Measurements from ENCODE around the gene CADPS2. TPM values are rescaled to one million over a fixed set of nuclear protein-coding genes. Genes with fewer than 3 reads are reported as not detected.
A peak's percentile ranks its signal among the peaks of the same experiment; 100 is the strongest.

Gene CADPS2
- total and polyA plus RNA-seq, 8 donors: 7.0 to 57.8 (median 29.7) TPM

DNA sequence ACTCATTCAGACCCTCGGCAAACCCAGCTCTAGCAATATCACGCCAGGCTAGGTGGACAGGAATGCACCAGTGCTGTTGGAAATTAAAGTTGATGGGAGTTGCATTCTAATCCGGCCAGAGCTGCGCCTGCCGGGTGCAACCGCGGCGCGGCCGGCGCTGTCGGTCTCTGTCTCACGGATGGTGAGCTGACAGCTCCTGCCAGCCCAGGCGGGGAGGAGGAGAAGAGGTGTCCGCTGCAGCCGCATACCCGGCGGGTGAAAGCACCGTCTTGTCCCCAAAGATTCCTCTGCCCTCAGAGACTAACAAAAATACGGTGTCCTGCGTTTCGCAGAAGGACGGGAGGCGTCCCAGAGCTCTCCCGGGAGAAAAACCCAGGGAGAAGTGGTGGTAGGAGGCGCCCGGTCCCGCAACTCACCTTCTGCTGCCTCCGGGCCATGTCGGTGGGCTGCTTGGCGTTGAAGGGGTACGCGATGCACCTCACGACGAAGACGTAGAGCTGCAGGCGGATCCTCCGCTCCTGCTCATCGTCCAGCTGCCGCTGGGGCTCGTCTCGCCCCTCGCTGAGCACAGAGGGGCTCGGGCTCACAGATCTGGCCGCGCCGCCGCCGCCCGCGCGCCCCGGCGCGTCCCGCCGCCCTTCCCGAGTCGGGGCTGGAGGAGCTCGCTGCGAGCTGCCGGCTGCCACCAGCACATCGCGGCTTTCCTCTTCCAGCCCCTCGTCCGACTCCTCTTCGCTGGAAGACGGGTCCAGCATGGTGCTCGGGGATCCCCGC lies 490 bp downstream of the CADPS2 start:
- Histone ChIP-seq H3K27ac (peak overlapping the region; percentile 91 to 98 (median 95)), H3K4me3 (peak overlapping the region; percentile 68 to 84 (median 76)), H3K9me3 (no peaks in the 10 kb centered on the region), H3K27me3 (peaks cover 0 to 15% (median 8%) of the 10 kb centered on the region in 3 donors), H3K4me1 (peaks cover 7 to 62% (median 41%) of the 10 kb centered on the region in 4 donors), H3K36me3 (no peaks in the 10 kb centered on the region)
- WGBS, 5 donors: 1 to 2% (median 1%) methylated on average over 32 to 70 of the region's 70 CpGs
- TF ChIP-seq POLR2A (IDR thresholded peaks at IDR 0.05): no peak
- peak in 1 of 3 donors; percentile 5 for TF ChIP-seq POLR2AphosphoS5 (IDR thresholded peaks at IDR 0.05)
- intact Hi-C loops (cut with DNase I; ENCODE audit: low total_unique reads): no loop called here
- DNase-seq: peak; percentile 37 to 67

GRCh38 chr7:122884186-122884585 lies 2.1 kb downstream of the CADPS2 start:
- Histone ChIP-seq H3K27me3 (peaks cover 0 to 15% (median 8%) of the 10 kb centered on the region in 3 donors), H3K4me3 (peak overlapping the region in 3 of 4 donors; percentile 2 to 84 (median 68)), H3K36me3 (no peaks in the 10 kb centered on the region), H3K4me1 (peaks cover 12 to 73% (median 44%) of the 10 kb centered on the region in 4 donors), H3K9me3 (no peaks in the 10 kb centered on the region), H3K27ac (peak overlapping the region in 3 of 5 donors; percentile 37 to 95 (median 64))
- 41 to 58% (median 51%) methylated on average over 4 of the region's 4 CpGs for WGBS, 5 donors
- intact Hi-C loops (cut with DNase I; ENCODE audit: low total_unique reads): no loop called here
- no peak for DNase-seq
- no peak for TF ChIP-seq EP300 (IDR thresholded peaks at IDR 0.05)
- TF ChIP-seq, protein P1, sequence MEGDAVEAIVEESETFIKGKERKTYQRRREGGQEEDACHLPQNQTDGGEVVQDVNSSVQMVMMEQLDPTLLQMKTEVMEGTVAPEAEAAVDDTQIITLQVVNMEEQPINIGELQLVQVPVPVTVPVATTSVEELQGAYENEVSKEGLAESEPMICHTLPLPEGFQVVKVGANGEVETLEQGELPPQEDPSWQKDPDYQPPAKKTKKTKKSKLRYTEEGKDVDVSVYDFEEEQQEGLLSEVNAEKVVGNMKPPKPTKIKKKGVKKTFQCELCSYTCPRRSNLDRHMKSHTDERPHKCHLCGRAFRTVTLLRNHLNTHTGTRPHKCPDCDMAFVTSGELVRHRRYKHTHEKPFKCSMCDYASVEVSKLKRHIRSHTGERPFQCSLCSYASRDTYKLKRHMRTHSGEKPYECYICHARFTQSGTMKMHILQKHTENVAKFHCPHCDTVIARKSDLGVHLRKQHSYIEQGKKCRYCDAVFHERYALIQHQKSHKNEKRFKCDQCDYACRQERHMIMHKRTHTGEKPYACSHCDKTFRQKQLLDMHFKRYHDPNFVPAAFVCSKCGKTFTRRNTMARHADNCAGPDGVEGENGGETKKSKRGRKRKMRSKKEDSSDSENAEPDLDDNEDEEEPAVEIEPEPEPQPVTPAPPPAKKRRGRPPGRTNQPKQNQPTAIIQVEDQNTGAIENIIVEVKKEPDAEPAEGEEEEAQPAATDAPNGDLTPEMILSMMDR (IDR thresholded peaks at IDR 0.05): no peak
- no peak for TF ChIP-seq POLR2AphosphoS5 (IDR thresholded peaks at IDR 0.05)
- TF ChIP-seq POLR2A (IDR thresholded peaks at IDR 0.05): no peak

DNA sequence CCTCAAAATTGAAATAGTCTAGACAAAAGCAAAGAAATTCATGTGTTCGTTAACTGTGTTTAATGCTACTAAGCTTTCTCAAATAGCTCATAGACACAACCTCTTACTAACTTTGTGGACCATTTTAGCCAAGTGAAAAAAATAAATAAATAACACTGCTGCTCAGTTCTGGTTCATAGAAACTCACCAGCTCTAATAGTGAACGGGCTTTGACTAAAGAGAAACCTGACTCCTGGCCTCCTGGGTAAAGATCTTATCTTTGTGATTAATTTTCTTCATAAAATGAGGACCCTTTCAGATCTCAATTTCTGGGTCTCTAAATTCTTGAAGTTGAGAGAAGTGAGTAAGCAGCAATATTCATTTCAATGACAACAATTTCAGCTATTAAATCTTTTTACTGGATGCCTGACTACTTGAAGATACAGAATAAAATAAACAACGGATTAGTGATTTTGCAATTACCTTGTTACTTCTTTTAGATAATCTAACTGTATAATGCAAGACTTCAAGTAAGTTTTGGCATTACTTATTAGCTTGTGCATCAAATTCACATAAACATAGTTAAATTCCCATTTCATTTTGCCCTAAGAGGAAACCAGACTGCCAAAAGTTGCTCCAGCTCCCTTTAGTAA lies 3.1 kb downstream of the CADPS2 start:
- H3K9me3 ChIP-seq: no peaks in the 10 kb centered on the region
- H3K4me3 ChIP-seq: peak overlapping the region in 1 of 4 donors; percentile 2
- TF ChIP-seq, protein P1 (IDR thresholded peaks at IDR 0.05): no peak
- H3K36me3 ChIP-seq: no peaks in the 10 kb centered on the region
- H3K4me1 ChIP-seq: peaks cover 12 to 71% (median 44%) of the 10 kb centered on the region in 4 donors
- H3K27me3 ChIP-seq: peaks cover 0 to 15% (median 8%) of the 10 kb centered on the region in 3 donors
- intact Hi-C loops (cut with DNase I; ENCODE audit: low total_unique reads): no loop called here
- 47 to 67% (median 58%) methylated on average over 3 of the region's 3 CpGs for WGBS, 5 donors
- no peak overlapping the region for H3K27ac ChIP-seq
- no peak for DNase-seq

DNA sequence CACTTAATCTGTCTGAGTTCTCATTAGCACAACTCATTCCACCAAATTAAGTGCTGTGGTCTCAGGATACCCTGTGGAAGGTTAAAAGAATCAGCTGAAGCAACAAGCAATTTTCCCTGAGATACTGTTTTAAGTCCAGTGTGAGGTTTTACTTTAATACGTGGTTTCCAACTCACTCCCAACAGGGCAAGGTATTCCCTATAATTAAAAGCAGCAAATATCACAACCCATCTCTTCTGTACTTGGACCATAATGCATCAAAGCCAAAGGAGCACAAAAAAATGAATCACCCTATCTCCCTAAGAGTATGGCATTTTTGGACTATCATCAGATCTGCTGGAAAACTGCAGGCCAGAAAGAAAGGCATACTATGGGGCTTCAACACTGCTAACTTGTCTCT lies 4.9 kb downstream of the CADPS2 start:
- peaks cover 0 to 10% (median 3%) of the 10 kb centered on the region in 3 donors for H3K27me3 ChIP-seq
- no peaks in the 10 kb centered on the region for H3K36me3 ChIP-seq
- intact Hi-C loops (cut with DNase I; ENCODE audit: low total_unique reads): no loop called here
- TF ChIP-seq EP300 (IDR thresholded peaks at IDR 0.05): no peak
- TF ChIP-seq, protein P1 (IDR thresholded peaks at IDR 0.05): no peak
- no peak for TF ChIP-seq POLR2AphosphoS5 (IDR thresholded peaks at IDR 0.05)
- no peak for TF ChIP-seq POLR2A (IDR thresholded peaks at IDR 0.05)
- H3K9me3 ChIP-seq: no peaks in the 10 kb centered on the region
- H3K4me3 ChIP-seq: no peak overlapping the region
- WGBS, 5 donors: 29 to 45% (median 43%) methylated on average over 1 of the region's 1 CpG
- no peak overlapping the region for H3K27ac ChIP-seq
- no peak for DNase-seq
- peaks cover 12 to 57% (median 38%) of the 10 kb centered on the region in 4 donors for H3K4me1 ChIP-seq
